GM12878 (cell line): ENCODE data around the gene CELSR1. TPM values are rescaled to one million over a fixed set of nuclear protein-coding genes. Genes with fewer than 3 reads are reported as not detected.

ENCODE experiments used
- ATAC-seq: fragments of 200-7000 bp; cut with Tn5 transposase; 3 replicates; pipeline ENCODE4 v1.9.1; 2020; ENCODE audit warnings: mild to moderate bottlenecking, moderate library complexity
- BruUV-seq: library from RNA; stranded (reverse); fragments of 400-500 nt; replicated peaks from 2 replicates; lab custom pipeline; 2021; lab: Mats Ljungman, UMichigan
- CTCF ChIA-PET: fragments of 300-600 bp; sonication (Branson Sonifier 250); formaldehyde crosslinking; extraction: SDS; loops from one replicate; lab custom pipeline; 2021; ENCODE audit warnings: inconsistent platforms; lab: Yijun Ruan, JAX
- POLR2A ChIA-PET: fragments of 350-600 bp; formaldehyde crosslinking; extraction: SDS; loops from one replicate; lab custom pipeline; 2021; ENCODE audit warnings: inconsistent platforms; lab: Charles Lee
- RAD21 ChIA-PET: fragments of 300-600 bp; sonication (Branson Sonifier 250); formaldehyde crosslinking; loops from one replicate; lab custom pipeline; 2023; ENCODE audit warnings: antibody characterized with exemption; ENCODE audit not compliant: unreplicated experiment; lab: Charles Lee
- SMC1A ChIA-PET: fragments of 300-600 bp; sonication (Branson Sonifier 250); formaldehyde crosslinking; loops from one replicate; lab custom pipeline; 2023; ENCODE audit not compliant: unreplicated experiment, uncharacterized antibody; lab: Charles Lee
- DNase-seq: peaks from one replicate; pipeline ENCODE4 v3.0.0-alpha.2; 2011; ENCODE audit warnings: low read depth, low spot score
- FAIRE-seq: peaks from 3 replicates; lab custom pipeline; 2011; peaks lifted over from hg19 to GRCh38; lab: Jason Lieb, UNC
- H2AFZ ChIP-seq: 2 replicates; pipeline ENCODE4 v1.6.0; 2011; ENCODE audit warnings: low read depth, low read length, control low read depth; ENCODE audit not compliant: control insufficient read depth
- H3K27ac ChIP-seq: 2 replicates; pipeline ENCODE4 v1.5.1; 2011; ENCODE audit warnings: control low read depth; ENCODE audit not compliant: control insufficient read depth, insufficient read depth
- H3K27me3 ChIP-seq, 2 experiments: replicated peaks in 1 of 2; 2 replicates each; pipeline versions ENCODE4 v1.6.0 to v1.6.1; 2011; ENCODE audit warnings: low read length in 1 of 2; ENCODE audit not compliant: control insufficient read depth in 2 of 2, insufficient read depth in 2 of 2
- H3K36me3 ChIP-seq, 2 experiments: 2 replicates each; pipeline ENCODE4 v1.5.1; 2011; ENCODE audit warnings: low read length in 1 of 2; ENCODE audit not compliant: control insufficient read depth in 2 of 2, insufficient read depth in 2 of 2
- H3K4me1 ChIP-seq: 2 replicates; pipeline ENCODE4 v1.6.1; 2011; ENCODE audit warnings: mild to moderate bottlenecking, low read length, moderate library complexity, mixed read lengths; ENCODE audit not compliant: control insufficient read depth, insufficient read depth
- H3K4me2 ChIP-seq: 2 replicates; pipeline ENCODE4 v1.6.0; 2011; ENCODE audit warnings: control low read depth; ENCODE audit not compliant: control insufficient read depth, insufficient read depth
- H3K4me3 ChIP-seq: fragments of 200-600 bp; sonication (generic); 2 replicates; pipeline ENCODE4 v1.5.1; 2016
- H3K79me2 ChIP-seq: 2 replicates; pipeline ENCODE4 v1.6.0; 2011; ENCODE audit warnings: low read length; ENCODE audit not compliant: control insufficient read depth, insufficient read depth
- H3K9ac ChIP-seq: 2 replicates; pipeline ENCODE4 v1.8.0; 2011; ENCODE audit warnings: low read length, control low read depth, mixed read lengths; ENCODE audit not compliant: control insufficient read depth, insufficient read depth
- H3K9me3 ChIP-seq: replicated peaks from 3 replicates; pipeline ENCODE4 v1.5.1; 2011; ENCODE audit warnings: mild to moderate bottlenecking, low read length; ENCODE audit not compliant: control insufficient read depth, insufficient read depth
- H4K20me1 ChIP-seq: 2 replicates; pipeline ENCODE4 v1.6.0; 2011; ENCODE audit not compliant: control insufficient read depth, insufficient read depth
- BRCA1 ChIP-seq: IDR thresholded peaks from 2 replicates; pipeline ENCODE4 v1.6.1; 2011; ENCODE audit warnings: low read depth, low read length, improper control_type of control experiment
- CHD2 ChIP-seq: IDR thresholded peaks from 2 replicates; pipeline ENCODE4 v1.6.1; 2011; ENCODE audit warnings: low read depth, low read length, improper control_type of control experiment, borderline replicate concordance
- EGR1 ChIP-seq, 2 experiments: IDR thresholded peaks; 1 replicate in 1 of 2; 2 replicates in 1 of 2; pipeline ENCODE4 v1.6.1; 2011 to 2012; ENCODE audit warnings: low read depth in 2 of 2, low read length in 2 of 2, borderline replicate concordance in 1 of 2, mild to moderate bottlenecking in 1 of 2, moderate library complexity in 1 of 2
- ESRRA ChIP-seq: IDR thresholded peaks from 2 replicates; pipeline ENCODE4 v1.6.1; 2012; ENCODE audit warnings: mild to moderate bottlenecking, low read length, improper control_type of control experiment
- FOXM1 ChIP-seq: IDR thresholded peaks from 2 replicates; pipeline ENCODE4 v1.6.1; 2012; ENCODE audit warnings: low read depth, mild to moderate bottlenecking, inconsistent platforms, low read length, moderate library complexity
- KAT2A ChIP-seq: conservative IDR thresholded peaks from 2 replicates; pipeline ENCODE4 v1.6.1; 2011; ENCODE audit warnings: low read depth, low read length; ENCODE audit not compliant: control insufficient read depth
- LARP7 ChIP-seq: fragments of 450-650 bp; IDR thresholded peaks from 2 replicates; pipeline ENCODE4 v1.6.1; 2017; ENCODE audit warnings: mild to moderate bottlenecking
- MEF2A ChIP-seq: IDR thresholded peaks from 2 replicates; pipeline ENCODE4 v1.6.1; 2011; ENCODE audit warnings: low read depth, mild to moderate bottlenecking, low read length, moderate library complexity; ENCODE audit not compliant: insufficient read depth
- NR2C1 ChIP-seq: fragments of 450-650 bp; IDR thresholded peaks from 2 replicates; pipeline ENCODE4 v1.6.1; 2017; ENCODE audit warnings: antibody characterized with exemption, mild to moderate bottlenecking, moderate library complexity
- POU2F2 ChIP-seq: IDR thresholded peaks from 3 replicates; pipeline ENCODE4 v1.6.1; 2011; ENCODE audit warnings: low read depth, mild to moderate bottlenecking, low read length, borderline replicate concordance
- RAD51 ChIP-seq: fragments of 450-650 bp; IDR thresholded peaks from 2 replicates; pipeline ENCODE4 v1.6.1; 2016; ENCODE audit warnings: moderate library complexity, mild to moderate bottlenecking, inconsistent platforms
- STAT1 ChIP-seq: fragments of 450-650 bp; conservative IDR thresholded peaks from 2 replicates; pipeline ENCODE4 v1.6.1; 2014; ENCODE audit warnings: antibody characterized with exemption, mild to moderate bottlenecking
- YY1 ChIP-seq: IDR thresholded peaks from 2 replicates; pipeline ENCODE4 v1.6.1; 2011; ENCODE audit warnings: low read depth, mild to moderate bottlenecking, low read length
- ZNF217 ChIP-seq: fragments of 450-650 bp; IDR thresholded peaks from 2 replicates; pipeline ENCODE4 v1.6.1; 2017; ENCODE audit warnings: antibody characterized with exemption, mild to moderate bottlenecking
- WGBS: methylation state at CpG from one replicate; pipeline ENCODE4 v1.1.6; 2016; ENCODE audit warnings: low lambda C conversion rate; ENCODE audit not compliant: insufficient replicate concordance, insufficient coverage; ENCODE audit errors: missing lambda C conversion rate; 5-methylcytosine and 5-hydroxymethylcytosine counted together
- in situ Hi-C: fragments of 300-500 bp; cut with MboI; formaldehyde crosslinking; loops from 9 replicates; pipeline ENCODE4 v1.14.3; 2018; ENCODE audit warnings: mixed read lengths
- intact Hi-C: fragments of 100-400 bp; cut with micrococcal nuclease; formaldehyde crosslinking; loops from one replicate; pipeline ENCODE4 v1.14.2; 2022; ENCODE audit not compliant: unreplicated experiment
- polyA plus RNA-seq, 11 experiments: library from polyadenylated mRNA; depleted of rRNA in 4 of 11; unstranded in 6 of 11; stranded (reverse) in 5 of 11; fragments of >200 nt; fragmentation: Nextera tagmentation in 4 of 11; fragmentation: Illumina TruSeq in 1 of 11; extraction: Ambion mirVana in 4 of 11; extraction: Trizol in 1 of 11; gene quantifications; 1 replicate in 1 of 11; 2 replicates in 10 of 11; pipeline versions ENCODE4 v1.2.1 to v1.2.3, GENCODE V29; 2011 to 2016; ENCODE audit warnings: inconsistent platforms in 2 of 11, missing spikeins in 2 of 11, low read depth in 1 of 11
- total RNA-seq, 4 experiments: library from RNA; depleted of rRNA in 3 of 4; stranded (reverse); fragments of >200 nt in 3 of 4; fragmentation: Illumina TruSeq in 1 of 4; extraction: Trizol in 1 of 4; gene quantifications; 2 replicates each; pipeline versions ENCODE4 v1.2.1 to v1.2.3, GENCODE V29; 2013 to 2021
- TF ChIP-seq, protein P1 (sequence below): fragments of 450-650 bp; IDR thresholded peaks from 2 replicates; pipeline ENCODE4 v1.6.1; 2017; ENCODE audit warnings: low read depth, mild to moderate bottlenecking, moderate library complexity
- TF ChIP-seq, protein P2 (sequence below): IDR thresholded peaks from 2 replicates; pipeline ENCODE4 v1.6.1; 2012; ENCODE audit warnings: low read length, inconsistent platforms

CELSR1 gene
- total and polyA plus RNA-seq, 10 of the 15 experiments (the other 5 are each of a cell fraction or from before 2014, with no cell fraction given) = 0.05 to 1.7 (median 0.35) TPM; not detected in 2

DNA sequence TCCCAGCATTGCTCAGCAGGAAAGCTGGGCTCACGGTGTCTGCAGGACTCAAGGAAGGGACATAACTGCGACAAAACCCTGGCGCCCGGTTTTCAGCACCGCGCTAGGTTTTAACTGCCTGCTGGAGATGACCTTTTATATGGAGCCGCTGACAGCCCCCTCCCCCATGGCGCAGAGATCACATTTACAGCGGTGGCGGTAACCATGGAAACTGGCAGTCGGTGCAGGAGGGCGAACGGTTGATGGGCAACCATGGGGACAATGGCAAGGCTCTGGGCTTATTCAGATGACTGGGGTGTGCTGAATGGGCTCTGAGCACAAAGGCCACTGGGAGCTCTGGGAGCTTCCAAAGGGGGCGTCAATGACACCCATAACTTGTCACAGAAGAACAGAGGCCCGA lies 37.2 kb downstream of the CELSR1 start:
- no TSS peak for BruUV-seq
- ATAC-seq = no peak
- 20% methylated on average over 15 of the region's 15 CpGs for WGBS
- no peak overlapping the region for H3K27ac ChIP-seq
- in situ Hi-C loops (no loop called here), intact Hi-C loops (no loop called here)
- ChIA-PET POLR2A (no interaction called here), RAD21 (no interaction called here), CTCF (interaction anchor here (1.0 kb wide), 1 partner anchor 42 kb away, joined by 4 read pairs; no protein-coding TSS in a partner anchor), SMC1A (no interaction called here)
- no peak overlapping the region for H3K4me2 ChIP-seq
- no peak for DNase-seq
- peaks cover 0 to 9% of the 10 kb centered on the region in 2 experiments; a peak in 1 of 4 replicates for H3K27me3 ChIP-seq
- no peaks in the 10 kb centered on the region for H3K79me2 ChIP-seq
- H3K9ac ChIP-seq = no peak overlapping the region
- no peak overlapping the region for H2AFZ ChIP-seq
- FAIRE-seq = no peak
- TF ChIP-seq, protein P1, sequence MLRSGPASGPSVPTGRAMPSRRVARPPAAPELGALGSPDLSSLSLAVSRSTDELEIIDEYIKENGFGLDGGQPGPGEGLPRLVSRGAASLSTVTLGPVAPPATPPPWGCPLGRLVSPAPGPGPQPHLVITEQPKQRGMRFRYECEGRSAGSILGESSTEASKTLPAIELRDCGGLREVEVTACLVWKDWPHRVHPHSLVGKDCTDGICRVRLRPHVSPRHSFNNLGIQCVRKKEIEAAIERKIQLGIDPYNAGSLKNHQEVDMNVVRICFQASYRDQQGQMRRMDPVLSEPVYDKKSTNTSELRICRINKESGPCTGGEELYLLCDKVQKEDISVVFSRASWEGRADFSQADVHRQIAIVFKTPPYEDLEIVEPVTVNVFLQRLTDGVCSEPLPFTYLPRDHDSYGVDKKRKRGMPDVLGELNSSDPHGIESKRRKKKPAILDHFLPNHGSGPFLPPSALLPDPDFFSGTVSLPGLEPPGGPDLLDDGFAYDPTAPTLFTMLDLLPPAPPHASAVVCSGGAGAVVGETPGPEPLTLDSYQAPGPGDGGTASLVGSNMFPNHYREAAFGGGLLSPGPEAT = no peak
- TF ChIP-seq CHD2 (no peak), BRCA1 (no peak), RAD51 (no peak), POU2F2 (no peak), YY1 (no peak), EGR1 (IDR thresholded peaks at IDR 0.05; ENCODE audit: borderline replicate concordance in 1 of 2, low read depth in 2 of 2, low read length in 2 of 2) (no peak), ESRRA (no peak), KAT2A (no peak), LARP7 (no peak), NR2C1 (no peak), MEF2A (no peak), STAT1 (no peak), FOXM1 (no peak), ZNF217 (no peak)
- TF ChIP-seq, protein P2, sequence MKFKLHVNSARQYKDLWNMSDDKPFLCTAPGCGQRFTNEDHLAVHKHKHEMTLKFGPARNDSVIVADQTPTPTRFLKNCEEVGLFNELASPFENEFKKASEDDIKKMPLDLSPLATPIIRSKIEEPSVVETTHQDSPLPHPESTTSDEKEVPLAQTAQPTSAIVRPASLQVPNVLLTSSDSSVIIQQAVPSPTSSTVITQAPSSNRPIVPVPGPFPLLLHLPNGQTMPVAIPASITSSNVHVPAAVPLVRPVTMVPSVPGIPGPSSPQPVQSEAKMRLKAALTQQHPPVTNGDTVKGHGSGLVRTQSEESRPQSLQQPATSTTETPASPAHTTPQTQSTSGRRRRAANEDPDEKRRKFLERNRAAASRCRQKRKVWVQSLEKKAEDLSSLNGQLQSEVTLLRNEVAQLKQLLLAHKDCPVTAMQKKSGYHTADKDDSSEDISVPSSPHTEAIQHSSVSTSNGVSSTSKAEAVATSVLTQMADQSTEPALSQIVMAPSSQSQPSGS = no peak
- peaks cover 3% of the 10 kb centered on the region; the same call in 1 of the 2 replicates for H3K4me1 ChIP-seq
- H3K4me3 ChIP-seq = no peak overlapping the region
- no peaks in the 10 kb centered on the region for H3K9me3 ChIP-seq
- H3K36me3 ChIP-seq = no peaks in the 10 kb centered on the region
- H4K20me1 ChIP-seq = no peaks in the 10 kb centered on the region
